ENCODE data around the gene MYOM3. TPM values are rescaled to one million over a fixed set of nuclear protein-coding genes. Genes with fewer than 3 reads are reported as not detected.

MYOM3 gene
- total and polyA plus RNA-seq, 2 of the 13 experiments (the other 11 are each of a cell fraction or from before 2014, with no cell fraction given): 5.8 to 15.3 TPM

DNA sequence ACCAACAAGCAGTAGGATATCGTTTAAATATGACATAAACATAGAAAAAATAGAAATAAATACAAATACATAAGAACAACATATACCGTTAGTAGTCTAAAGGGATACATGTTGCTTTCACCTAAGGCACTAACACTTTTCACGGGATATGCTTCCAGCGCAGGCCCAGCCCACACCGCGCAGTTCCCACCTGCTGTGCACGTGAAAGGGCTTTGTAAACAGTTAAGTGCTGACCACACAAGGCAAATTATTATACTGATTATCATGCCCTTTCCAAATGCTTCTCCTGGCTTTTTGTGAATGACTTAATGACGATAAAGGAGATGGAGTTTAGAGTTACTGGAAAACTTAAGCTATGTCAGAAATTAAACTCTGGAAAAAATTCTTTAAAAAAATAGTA lies 42.3 kb upstream of the MYOM3 start:
- H3K36me3 ChIP-seq (replicated peaks in 1 of 2; ENCODE audit: control insufficient read depth in 1 of 2, insufficient read depth in 2 of 2, low read length in 2 of 2): peaks cover under 1 to 10% of the 10 kb centered on the region in 2 experiments; a peak in 4 of 5 replicates
- ATAC-seq (no peak), DNase-seq (ENCODE audit: low spot score) (no peak), FAIRE-seq (no peak)
- H3K27me3 ChIP-seq (ENCODE audit: control insufficient read depth in 1 of 2, insufficient read depth in 2 of 2, low read length in 2 of 2): peaks cover 0 to 10% of the 10 kb centered on the region in 2 experiments; a peak in 1 of 5 replicates
- 81% methylated on average over 8 of the region's 8 CpGs for WGBS (ENCODE audit: low lambda C conversion rate)
- ChIA-PET POLR2A (interaction anchor here (0.9 kb wide), 1 partner anchor 34 kb away, joined by 4 read pairs; no protein-coding TSS in a partner anchor), CTCF (ENCODE audit: low intra/inter-chr PET ratio, low total read pairs) (no interaction called here)
- no peak overlapping the region for H2AFZ ChIP-seq (ENCODE audit: low read length)
- H3K4me1 ChIP-seq (ENCODE audit: insufficient read depth, low read length): peaks cover 40% of the 10 kb centered on the region
- H3K27ac ChIP-seq (ENCODE audit: extremely low read length, insufficient read depth, low read length): no peak overlapping the region
- no peak overlapping the region for H3K9ac ChIP-seq (ENCODE audit: insufficient read depth, low read depth, low read length)
- H4K20me1 ChIP-seq (ENCODE audit: insufficient read depth, low read length): no peaks in the 10 kb centered on the region
- no peak overlapping the region for H3K4me3 ChIP-seq (replicated peaks in 1 of 3; ENCODE audit: insufficient read depth in 1 of 3, low read depth in 2 of 3, low read length in 3 of 3)
- intact Hi-C loops (cut with micrococcal nuclease; ENCODE audit: unreplicated experiment): loop anchor here (5.0 kb wide), 1 partner anchor 33 kb away; the partner anchor contains the start of gene IFNLR1
- H3K4me2 ChIP-seq (ENCODE audit: low read depth, low read length): no peak overlapping the region
- BruUV-seq (replicated peaks): no TSS peak
- no peaks in the 10 kb centered on the region for H3K79me2 ChIP-seq (ENCODE audit: insufficient read depth, low read length)
- in situ Hi-C loops (cut with HindIII; ENCODE audit: extremely low pct_ligation_motif_present, low pct_unique_long_range_greater_than_20kb): no loop called here
- no peaks in the 10 kb centered on the region for H3K9me3 ChIP-seq (ENCODE audit: low read length)
- TF ChIP-seq, protein P1, sequence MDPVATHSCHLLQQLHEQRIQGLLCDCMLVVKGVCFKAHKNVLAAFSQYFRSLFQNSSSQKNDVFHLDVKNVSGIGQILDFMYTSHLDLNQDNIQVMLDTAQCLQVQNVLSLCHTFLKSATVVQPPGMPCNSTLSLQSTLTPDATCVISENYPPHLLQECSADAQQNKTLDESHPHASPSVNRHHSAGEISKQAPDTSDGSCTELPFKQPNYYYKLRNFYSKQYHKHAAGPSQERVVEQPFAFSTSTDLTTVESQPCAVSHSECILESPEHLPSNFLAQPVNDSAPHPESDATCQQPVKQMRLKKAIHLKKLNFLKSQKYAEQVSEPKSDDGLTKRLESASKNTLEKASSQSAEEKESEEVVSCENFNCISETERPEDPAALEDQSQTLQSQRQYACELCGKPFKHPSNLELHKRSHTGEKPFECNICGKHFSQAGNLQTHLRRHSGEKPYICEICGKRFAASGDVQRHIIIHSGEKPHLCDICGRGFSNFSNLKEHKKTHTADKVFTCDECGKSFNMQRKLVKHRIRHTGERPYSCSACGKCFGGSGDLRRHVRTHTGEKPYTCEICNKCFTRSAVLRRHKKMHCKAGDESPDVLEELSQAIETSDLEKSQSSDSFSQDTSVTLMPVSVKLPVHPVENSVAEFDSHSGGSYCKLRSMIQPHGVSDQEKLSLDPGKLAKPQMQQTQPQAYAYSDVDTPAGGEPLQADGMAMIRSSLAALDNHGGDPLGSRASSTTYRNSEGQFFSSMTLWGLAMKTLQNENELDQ (CRISPR knock-in tag; IDR thresholded peaks at IDR 0.05; ENCODE audit: borderline replicate concordance): no peak
- TF ChIP-seq, protein P2, sequence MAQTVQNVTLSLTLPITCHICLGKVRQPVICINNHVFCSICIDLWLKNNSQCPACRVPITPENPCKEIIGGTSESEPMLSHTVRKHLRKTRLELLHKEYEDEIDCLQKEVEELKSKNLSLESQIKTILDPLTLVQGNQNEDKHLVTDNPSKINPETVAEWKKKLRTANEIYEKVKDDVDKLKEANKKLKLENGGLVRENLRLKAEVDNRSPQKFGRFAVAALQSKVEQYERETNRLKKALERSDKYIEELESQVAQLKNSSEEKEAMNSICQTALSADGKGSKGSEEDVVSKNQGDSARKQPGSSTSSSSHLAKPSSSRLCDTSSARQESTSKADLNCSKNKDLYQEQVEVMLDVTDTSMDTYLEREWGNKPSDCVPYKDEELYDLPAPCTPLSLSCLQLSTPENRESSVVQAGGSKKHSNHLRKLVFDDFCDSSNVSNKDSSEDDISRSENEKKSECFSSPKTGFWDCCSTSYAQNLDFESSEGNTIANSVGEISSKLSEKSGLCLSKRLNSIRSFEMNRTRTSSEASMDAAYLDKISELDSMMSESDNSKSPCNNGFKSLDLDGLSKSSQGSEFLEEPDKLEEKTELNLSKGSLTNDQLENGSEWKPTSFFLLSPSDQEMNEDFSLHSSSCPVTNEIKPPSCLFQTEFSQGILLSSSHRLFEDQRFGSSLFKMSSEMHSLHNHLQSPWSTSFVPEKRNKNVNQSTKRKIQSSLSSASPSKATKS (CRISPR knock-in tag; IDR thresholded peaks at IDR 0.05): no peak
- TF ChIP-seq, protein P3, sequence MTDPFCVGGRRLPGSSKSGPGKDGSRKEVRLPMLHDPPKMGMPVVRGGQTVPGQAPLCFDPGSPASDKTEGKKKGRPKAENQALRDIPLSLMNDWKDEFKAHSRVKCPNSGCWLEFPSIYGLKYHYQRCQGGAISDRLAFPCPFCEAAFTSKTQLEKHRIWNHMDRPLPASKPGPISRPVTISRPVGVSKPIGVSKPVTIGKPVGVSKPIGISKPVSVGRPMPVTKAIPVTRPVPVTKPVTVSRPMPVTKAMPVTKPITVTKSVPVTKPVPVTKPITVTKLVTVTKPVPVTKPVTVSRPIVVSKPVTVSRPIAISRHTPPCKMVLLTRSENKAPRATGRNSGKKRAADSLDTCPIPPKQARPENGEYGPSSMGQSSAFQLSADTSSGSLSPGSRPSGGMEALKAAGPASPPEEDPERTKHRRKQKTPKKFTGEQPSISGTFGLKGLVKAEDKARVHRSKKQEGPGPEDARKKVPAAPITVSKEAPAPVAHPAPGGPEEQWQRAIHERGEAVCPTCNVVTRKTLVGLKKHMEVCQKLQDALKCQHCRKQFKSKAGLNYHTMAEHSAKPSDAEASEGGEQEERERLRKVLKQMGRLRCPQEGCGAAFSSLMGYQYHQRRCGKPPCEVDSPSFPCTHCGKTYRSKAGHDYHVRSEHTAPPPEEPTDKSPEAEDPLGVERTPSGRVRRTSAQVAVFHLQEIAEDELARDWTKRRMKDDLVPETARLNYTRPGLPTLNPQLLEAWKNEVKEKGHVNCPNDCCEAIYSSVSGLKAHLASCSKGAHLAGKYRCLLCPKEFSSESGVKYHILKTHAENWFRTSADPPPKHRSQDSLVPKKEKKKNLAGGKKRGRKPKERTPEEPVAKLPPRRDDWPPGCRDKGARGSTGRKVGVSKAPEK (CRISPR knock-in tag; IDR thresholded peaks at IDR 0.05; ENCODE audit: borderline replicate concordance): no peak
- TF ChIP-seq, protein P4, sequence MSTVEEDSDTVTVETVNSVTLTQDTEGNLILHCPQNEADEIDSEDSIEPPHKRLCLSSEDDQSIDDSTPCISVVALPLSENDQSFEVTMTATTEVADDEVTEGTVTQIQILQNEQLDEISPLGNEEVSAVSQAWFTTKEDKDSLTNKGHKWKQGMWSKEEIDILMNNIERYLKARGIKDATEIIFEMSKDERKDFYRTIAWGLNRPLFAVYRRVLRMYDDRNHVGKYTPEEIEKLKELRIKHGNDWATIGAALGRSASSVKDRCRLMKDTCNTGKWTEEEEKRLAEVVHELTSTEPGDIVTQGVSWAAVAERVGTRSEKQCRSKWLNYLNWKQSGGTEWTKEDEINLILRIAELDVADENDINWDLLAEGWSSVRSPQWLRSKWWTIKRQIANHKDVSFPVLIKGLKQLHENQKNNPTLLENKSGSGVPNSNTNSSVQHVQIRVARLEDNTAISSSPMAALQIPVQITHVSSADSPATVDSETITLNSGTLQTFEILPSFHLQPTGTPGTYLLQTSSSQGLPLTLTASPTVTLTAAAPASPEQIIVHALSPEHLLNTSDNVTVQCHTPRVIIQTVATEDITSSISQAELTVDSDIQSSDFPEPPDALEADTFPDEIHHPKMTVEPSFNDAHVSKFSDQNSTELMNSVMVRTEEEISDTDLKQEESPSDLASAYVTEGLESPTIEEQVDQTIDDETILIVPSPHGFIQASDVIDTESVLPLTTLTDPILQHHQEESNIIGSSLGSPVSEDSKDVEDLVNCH (CRISPR knock-in tag; IDR thresholded peaks at IDR 0.05): no peak
- TF ChIP-seq, protein P5, sequence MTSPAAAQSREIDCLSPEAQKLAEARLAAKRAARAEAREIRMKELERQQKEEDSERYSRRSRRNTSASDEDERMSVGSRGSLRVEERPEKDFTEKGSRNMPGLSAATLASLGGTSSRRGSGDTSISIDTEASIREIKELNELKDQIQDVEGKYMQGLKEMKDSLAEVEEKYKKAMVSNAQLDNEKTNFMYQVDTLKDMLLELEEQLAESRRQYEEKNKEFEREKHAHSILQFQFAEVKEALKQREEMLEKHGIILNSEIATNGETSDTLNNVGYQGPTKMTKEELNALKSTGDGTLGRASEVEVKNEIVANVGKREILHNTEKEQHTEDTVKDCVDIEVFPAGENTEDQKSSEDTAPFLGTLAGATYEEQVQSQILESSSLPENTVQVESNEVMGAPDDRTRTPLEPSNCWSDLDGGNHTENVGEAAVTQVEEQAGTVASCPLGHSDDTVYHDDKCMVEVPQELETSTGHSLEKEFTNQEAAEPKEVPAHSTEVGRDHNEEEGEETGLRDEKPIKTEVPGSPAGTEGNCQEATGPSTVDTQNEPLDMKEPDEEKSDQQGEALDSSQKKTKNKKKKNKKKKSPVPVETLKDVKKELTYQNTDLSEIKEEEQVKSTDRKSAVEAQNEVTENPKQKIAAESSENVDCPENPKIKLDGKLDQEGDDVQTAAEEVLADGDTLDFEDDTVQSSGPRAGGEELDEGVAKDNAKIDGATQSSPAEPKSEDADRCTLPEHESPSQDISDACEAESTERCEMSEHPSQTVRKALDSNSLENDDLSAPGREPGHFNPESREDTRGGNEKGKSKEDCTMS (CRISPR knock-in tag; conservative IDR thresholded peaks at IDR 0.05): no peak
- TF ChIP-seq, protein P6, sequence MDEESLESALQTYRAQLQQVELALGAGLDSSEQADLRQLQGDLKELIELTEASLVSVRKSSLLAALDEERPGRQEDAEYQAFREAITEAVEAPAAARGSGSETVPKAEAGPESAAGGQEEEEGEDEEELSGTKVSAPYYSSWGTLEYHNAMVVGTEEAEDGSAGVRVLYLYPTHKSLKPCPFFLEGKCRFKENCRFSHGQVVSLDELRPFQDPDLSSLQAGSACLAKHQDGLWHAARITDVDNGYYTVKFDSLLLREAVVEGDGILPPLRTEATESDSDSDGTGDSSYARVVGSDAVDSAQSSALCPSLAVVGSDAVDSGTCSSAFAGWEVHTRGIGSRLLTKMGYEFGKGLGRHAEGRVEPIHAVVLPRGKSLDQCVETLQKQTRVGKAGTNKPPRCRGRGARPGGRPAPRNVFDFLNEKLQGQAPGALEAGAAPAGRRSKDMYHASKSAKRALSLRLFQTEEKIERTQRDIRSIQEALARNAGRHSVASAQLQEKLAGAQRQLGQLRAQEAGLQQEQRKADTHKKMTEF (CRISPR knock-in tag; IDR thresholded peaks at IDR 0.05): no peak
- TF ChIP-seq RXRB (CRISPR knock-in tag; IDR thresholded peaks at IDR 0.05; ENCODE audit: borderline replicate concordance): no peak

Measured in HepG2 (cell line).